Kidney (tissue), 14 donors: Measurements from ENCODE around the gene TMEM233. TPM values are rescaled to one million over a fixed set of nuclear protein-coding genes. Genes with fewer than 3 reads are reported as not detected.

Experiments used
- DNase-seq, 5 donors: peaks; one replicate each; pipeline ENCODE4 v3.0.0-alpha.2; 2013 to 2020
- FAIRE-seq: peaks from 2 replicates; lab custom pipeline; 2012; peaks lifted over from hg19 to GRCh38; lab: Jason Lieb, UNC
- H3K27ac ChIP-seq, 2 donors: one replicate each; pipeline ENCODE4 v1.7.0; 2013; ENCODE audit warnings: low read depth in 2 of 2, low read length in 2 of 2, inconsistent platforms in 1 of 2
- H3K27me3 ChIP-seq: one replicate; pipeline ENCODE4 v1.7.1; 2013; ENCODE audit warnings: low read length, inconsistent platforms; ENCODE audit not compliant: control insufficient read depth, insufficient read depth
- H3K36me3 ChIP-seq, 3 donors: one replicate each; pipeline versions ENCODE4 v1.7.0 to v1.7.1; 2013; ENCODE audit warnings: low read length in 3 of 3, control low read depth in 1 of 3, inconsistent platforms in 1 of 3; ENCODE audit not compliant: insufficient read depth in 3 of 3, control insufficient read depth in 2 of 3
- H3K4me1 ChIP-seq, 3 donors: one replicate each; pipeline versions ENCODE4 v1.7.0 to v1.7.1; 2013; ENCODE audit warnings: low read length in 3 of 3, inconsistent platforms in 1 of 3, low read depth in 1 of 3; ENCODE audit not compliant: control insufficient read depth in 2 of 3, insufficient read depth in 2 of 3
- H3K4me3 ChIP-seq, 3 donors: one replicate each; pipeline versions ENCODE4 v1.7.0 to v1.8.1; 2013; ENCODE audit warnings: low read length in 3 of 3, control low read depth in 1 of 3, inconsistent platforms in 1 of 3
- H3K9ac ChIP-seq, 3 donors: one replicate each; pipeline versions ENCODE4 v1.7.0 to v1.7.1; 2013; ENCODE audit warnings: low read length in 3 of 3, control low read depth in 1 of 3, inconsistent platforms in 1 of 3
- H3K9me3 ChIP-seq, 3 donors: one replicate each; pipeline versions ENCODE4 v1.7.0 to v1.7.1; 2013; ENCODE audit warnings: low read length in 3 of 3, control low read depth in 1 of 3, inconsistent platforms in 1 of 3; ENCODE audit not compliant: control insufficient read depth in 2 of 3, insufficient read depth in 1 of 3
- intact Hi-C: fragments of 100-400 bp; cut with DNase I; formaldehyde crosslinking; loops from one replicate; pipeline ENCODE4 v1.11.1; 2022
- polyA plus RNA-seq: library from polyadenylated mRNA; stranded (reverse); fragments of 350-450 nt; fragmentation: Illumina TruSeq; extraction: RNeasy Lipid Tissue Mini Kit (QIAGEN cat#74804); gene quantifications from one replicate; pipeline ENCODE4 v1.2.3, GENCODE V29; 2014; ENCODE audit warnings: low read depth, low replicate concordance; ENCODE audit not compliant: insufficient read depth
- total RNA-seq: library from RNA; stranded (reverse); fragmentation: NEBNext Ultra II Directional; extraction: Animal tissue kit (Norgen Biotek cat#: 25700); gene quantifications from one replicate; pipeline ENCODE4 v1.2.1, GENCODE V29; 2021
- TF ChIP-seq, protein P1 (sequence below): IDR thresholded peaks from 3 replicates; pipeline ENCODE4 v1.5.1; 2012; ENCODE audit warnings: mild to moderate bottlenecking, moderate library complexity, borderline replicate concordance; ENCODE audit not compliant: insufficient read depth; ENCODE audit errors: extremely low read depth
- donor health status: control.
- donor health status: control.
- donor health status: control.
- donor health status: control.
- donor health status: control.
- donor health status: DM: yes; HTN: yes; CAD: no.
- donor health status: Normal renal cell carcinoma (clear cell type).

Gene TMEM233
- total and polyA plus RNA-seq, 2 donors from 2014 or later: 1.2 to 1.4 TPM

DNA sequence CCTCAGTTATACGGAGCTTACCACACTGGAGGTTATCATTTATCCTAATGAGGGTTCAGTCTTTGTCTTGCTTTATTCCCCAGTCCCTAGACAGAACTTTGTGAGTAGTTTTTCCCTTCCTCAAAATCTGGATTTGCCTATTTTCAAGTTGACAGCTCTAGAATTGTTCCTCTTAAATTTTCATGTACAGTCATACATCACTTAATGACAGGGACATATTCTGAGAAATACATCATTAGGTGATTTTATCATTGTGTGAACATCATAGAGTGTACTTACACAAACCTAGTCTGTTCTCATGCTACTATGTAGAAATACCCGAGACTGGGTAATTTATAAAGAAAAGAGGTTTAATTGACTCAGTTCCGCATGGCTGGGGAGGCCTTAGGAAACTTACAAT, 77.5 kb downstream of the TMEM233 start:
- DNase-seq (no peak), FAIRE-seq (no peak)
- H3K9me3 ChIP-seq: no peaks in the 10 kb centered on the region
- H3K27me3 ChIP-seq: no peaks in the 10 kb centered on the region
- TF ChIP-seq, protein P1, sequence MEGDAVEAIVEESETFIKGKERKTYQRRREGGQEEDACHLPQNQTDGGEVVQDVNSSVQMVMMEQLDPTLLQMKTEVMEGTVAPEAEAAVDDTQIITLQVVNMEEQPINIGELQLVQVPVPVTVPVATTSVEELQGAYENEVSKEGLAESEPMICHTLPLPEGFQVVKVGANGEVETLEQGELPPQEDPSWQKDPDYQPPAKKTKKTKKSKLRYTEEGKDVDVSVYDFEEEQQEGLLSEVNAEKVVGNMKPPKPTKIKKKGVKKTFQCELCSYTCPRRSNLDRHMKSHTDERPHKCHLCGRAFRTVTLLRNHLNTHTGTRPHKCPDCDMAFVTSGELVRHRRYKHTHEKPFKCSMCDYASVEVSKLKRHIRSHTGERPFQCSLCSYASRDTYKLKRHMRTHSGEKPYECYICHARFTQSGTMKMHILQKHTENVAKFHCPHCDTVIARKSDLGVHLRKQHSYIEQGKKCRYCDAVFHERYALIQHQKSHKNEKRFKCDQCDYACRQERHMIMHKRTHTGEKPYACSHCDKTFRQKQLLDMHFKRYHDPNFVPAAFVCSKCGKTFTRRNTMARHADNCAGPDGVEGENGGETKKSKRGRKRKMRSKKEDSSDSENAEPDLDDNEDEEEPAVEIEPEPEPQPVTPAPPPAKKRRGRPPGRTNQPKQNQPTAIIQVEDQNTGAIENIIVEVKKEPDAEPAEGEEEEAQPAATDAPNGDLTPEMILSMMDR: no peak
- H3K36me3 ChIP-seq: peaks cover 9 to 54% (median 35%) of the 10 kb centered on the region in 3 donors
- peak overlapping the region in 1 of 3 donors; percentile 60 for H3K9ac ChIP-seq
- peaks cover 0 to 51% (median 16%) of the 10 kb centered on the region in 3 donors for H3K4me1 ChIP-seq
- peak overlapping the region in 2 of 3 donors; percentile 40 to 87 for H3K4me3 ChIP-seq
- intact Hi-C loops: no loop called here
- H3K27ac ChIP-seq: peak overlapping the region; percentile 92 to 94

DNA sequence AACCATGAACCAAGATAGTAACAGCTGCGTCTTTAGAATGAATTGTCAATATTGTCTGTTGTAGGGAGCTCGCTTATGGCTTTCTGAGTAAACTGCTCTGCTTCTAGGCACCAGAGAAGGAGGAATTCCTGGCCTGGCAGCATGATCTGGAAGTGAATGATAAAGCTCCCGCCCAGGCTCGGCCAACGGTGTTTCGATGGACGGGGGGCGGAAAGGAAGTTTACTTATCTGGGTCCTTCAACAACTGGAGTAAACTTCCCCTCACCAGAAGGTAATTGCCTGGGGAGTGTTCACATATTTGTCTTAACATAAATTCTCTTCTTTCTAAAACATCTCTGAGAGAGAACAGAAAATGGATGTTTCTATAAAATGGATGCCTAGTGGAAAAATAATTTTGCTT, 78.6 kb downstream of the TMEM233 start:
- Histone ChIP-seq H3K4me3 (no peak overlapping the region), H3K4me1 (peaks cover 0 to 47% (median 19%) of the 10 kb centered on the region in 3 donors), H3K9me3 (no peaks in the 10 kb centered on the region), H3K9ac (peak overlapping the region in 1 of 3 donors; percentile 5), H3K27me3 (no peaks in the 10 kb centered on the region), H3K27ac (peak overlapping the region; percentile 92 to 94), H3K36me3 (peaks cover 14 to 65% (median 46%) of the 10 kb centered on the region in 3 donors)
- FAIRE-seq (no peak), DNase-seq (no peak)
- TF ChIP-seq, protein P1: no peak
- intact Hi-C loops: no loop called here

DNA sequence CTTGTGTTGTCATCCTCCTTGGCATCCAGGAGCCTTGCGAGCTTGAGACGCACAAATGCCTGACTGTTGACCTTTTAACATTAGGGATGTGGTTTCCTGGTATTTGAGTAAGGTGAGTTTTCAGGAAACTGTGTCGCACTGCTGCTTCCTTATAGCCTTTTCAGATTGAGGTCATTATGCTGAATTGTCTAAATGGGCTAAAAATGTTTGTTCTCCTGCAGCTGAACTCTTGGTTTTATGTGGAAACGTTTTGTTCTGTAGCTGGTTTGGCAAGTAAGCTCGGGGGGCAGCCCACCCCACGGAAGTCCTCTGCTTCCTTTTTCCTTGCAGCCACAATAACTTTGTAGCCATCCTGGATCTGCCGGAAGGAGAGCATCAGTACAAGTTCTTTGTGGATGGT, 80.1 kb downstream of the TMEM233 start:
- DNase-seq (peak in 2 of 5 donors; percentile 64 to 85), FAIRE-seq (no peak)
- no peaks in the 10 kb centered on the region for H3K9me3 ChIP-seq
- H3K4me3 ChIP-seq: no peak overlapping the region
- TF ChIP-seq, protein P1: no peak
- H3K27ac ChIP-seq: peak overlapping the region; percentile 92 to 94
- peaks cover 23 to 76% (median 56%) of the 10 kb centered on the region in 3 donors for H3K36me3 ChIP-seq
- intact Hi-C loops: no loop called here
- no peaks in the 10 kb centered on the region for H3K27me3 ChIP-seq
- H3K9ac ChIP-seq: peak overlapping the region in 1 of 3 donors; percentile 5
- peaks cover 0 to 53% (median 22%) of the 10 kb centered on the region in 3 donors for H3K4me1 ChIP-seq

DNA sequence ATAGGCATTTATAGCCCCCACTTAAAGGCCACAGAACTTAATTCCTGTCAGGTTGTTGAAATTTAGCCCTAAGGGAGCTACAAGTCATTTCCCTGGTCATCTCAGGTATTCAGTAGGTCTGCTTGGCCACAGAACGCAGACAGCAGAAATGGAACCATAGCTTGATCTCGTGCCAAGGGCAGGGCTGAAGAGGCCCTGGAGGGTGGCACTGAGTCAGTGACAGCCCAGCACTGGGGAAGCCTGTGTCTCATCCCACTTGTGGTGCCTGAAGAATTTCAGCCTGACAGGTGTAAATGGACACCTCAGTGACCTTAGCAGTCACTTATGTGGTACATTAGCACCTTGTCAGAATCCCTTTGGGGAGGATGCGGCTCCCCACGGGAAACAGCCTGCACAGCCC, 81.0 kb downstream of the TMEM233 start:
- DNase-seq (no peak), FAIRE-seq (no peak)
- H3K27me3 ChIP-seq: no peaks in the 10 kb centered on the region
- intact Hi-C loops: no loop called here
- H3K9ac ChIP-seq: no peak overlapping the region
- peaks cover 28 to 86% (median 64%) of the 10 kb centered on the region in 3 donors for H3K36me3 ChIP-seq
- H3K4me3 ChIP-seq: no peak overlapping the region
- peaks cover 0 to 62% (median 26%) of the 10 kb centered on the region in 3 donors for H3K4me1 ChIP-seq
- H3K9me3 ChIP-seq: no peaks in the 10 kb centered on the region
- TF ChIP-seq, protein P1: no peak
- H3K27ac ChIP-seq: peak overlapping the region; percentile 92 to 94
